H1 (cell line): ENCODE measurements around the gene PDZRN4. TPM values are rescaled to one million over a fixed set of nuclear protein-coding genes. Genes with fewer than 3 reads are reported as not detected.
A peak's percentile ranks its signal among the peaks of the same experiment; 100 is the strongest.

Experiments used
- CTCF ChIA-PET: fragments of 300-600 bp; sonication (Branson Sonifier 250); formaldehyde crosslinking; loops from one replicate; lab custom pipeline; 2021; ENCODE audit not compliant: partially characterized antibody; lab: Charles Lee
- POLR2A ChIA-PET: fragments of 300-600 bp; sonication (Branson Sonifier 250); formaldehyde crosslinking; loops from one replicate; lab custom pipeline; 2021; ENCODE audit warnings: inconsistent platforms; ENCODE audit not compliant: partially characterized antibody; lab: Charles Lee
- DNase-seq, 2 experiments: peaks; one replicate each; pipeline versions ENCODE4 v3.0.0 to v3.0.0-alpha.2; 2010 to 2022; ENCODE audit warnings: low spot score in 2 of 2, low read depth in 1 of 2, mixed read lengths in 1 of 2
- FAIRE-seq: peaks from 2 replicates; lab custom pipeline; 2011; peaks lifted over from hg19 to GRCh38; lab: Jason Lieb, UNC
- H2AFZ ChIP-seq: 2 replicates; pipeline ENCODE4 v1.8.1; 2012; ENCODE audit warnings: low read length, inconsistent platforms
- H2AK5ac ChIP-seq: 2 replicates; pipeline ENCODE4 v1.6.1; 2013; ENCODE audit warnings: low read depth, low read length
- H2BK120ac ChIP-seq: replicated peaks from 2 replicates; pipeline ENCODE3; 2013; ENCODE audit warnings: low read depth, low read length, inconsistent platforms
- H2BK12ac ChIP-seq: 2 replicates; pipeline ENCODE4 v1.6.1; 2013; ENCODE audit warnings: low read depth, low read length
- H2BK15ac ChIP-seq: 2 replicates; pipeline ENCODE4 v1.6.1; 2013; ENCODE audit warnings: low read length
- H2BK20ac ChIP-seq: 2 replicates; pipeline ENCODE4 v1.6.1; 2013; ENCODE audit warnings: low read length
- H2BK5ac ChIP-seq: 2 replicates; pipeline ENCODE4 v1.6.1; 2013; ENCODE audit warnings: low read depth, low read length
- H3K14ac ChIP-seq: 2 replicates; pipeline ENCODE4 v1.6.1; 2013; ENCODE audit warnings: inconsistent platforms; ENCODE audit not compliant: insufficient read length
- H3K18ac ChIP-seq: 2 replicates; pipeline ENCODE4 v1.6.1; 2013; ENCODE audit warnings: low read length; ENCODE audit errors: extremely low read depth
- H3K23ac ChIP-seq: 2 replicates; pipeline ENCODE4 v1.6.1; 2013; ENCODE audit warnings: inconsistent platforms; ENCODE audit not compliant: insufficient read length
- H3K23me2 ChIP-seq: 2 replicates; pipeline ENCODE4 v1.6.1; 2013; ENCODE audit warnings: low read depth, low read length
- H3K27ac ChIP-seq: 2 replicates; pipeline ENCODE4 v1.6.1; 2011; ENCODE audit warnings: low read depth, low read length, inconsistent platforms
- H3K27me3 ChIP-seq, 4 experiments: replicated peaks in 1 of 4; 1 replicate in 1 of 4; 2 replicates in 3 of 4; pipeline versions ENCODE4 v1.6.1 to v1.8.1; 2011 to 2013; ENCODE audit warnings: low read length in 3 of 4, mild to moderate bottlenecking in 3 of 4, inconsistent platforms in 2 of 4, mixed read lengths in 2 of 4, moderate library complexity in 1 of 4; ENCODE audit not compliant: control insufficient read depth in 3 of 4, insufficient read depth in 3 of 4; ENCODE audit errors: extremely low read depth in 1 of 4
- H3K36me3 ChIP-seq, 4 experiments: 2 replicates each; pipeline versions ENCODE4 v1.6.1 to v1.8.1; 2011 to 2013; ENCODE audit warnings: mild to moderate bottlenecking in 4 of 4, low read length in 3 of 4, moderate library complexity in 2 of 4, control low read depth in 1 of 4, inconsistent platforms in 1 of 4; ENCODE audit not compliant: insufficient read depth in 4 of 4, control insufficient read depth in 2 of 4
- H3K4ac ChIP-seq: replicated peaks from 2 replicates; pipeline ENCODE3; 2013; ENCODE audit warnings: low read length, low read depth, mixed read lengths, inconsistent platforms; ENCODE audit not compliant: insufficient read length
- H3K4me1 ChIP-seq, 4 experiments: replicated peaks in 1 of 4; 1 replicate in 1 of 4; 2 replicates in 3 of 4; pipeline versions ENCODE4 v1.6.1 to v1.8.1; 2011 to 2013; ENCODE audit warnings: low read length in 3 of 4, inconsistent platforms in 2 of 4, mixed read lengths in 1 of 4; ENCODE audit not compliant: insufficient read depth in 4 of 4, control insufficient read depth in 3 of 4
- H3K4me2 ChIP-seq, 2 experiments: 2 replicates each; pipeline versions ENCODE4 v1.6.1 to v1.8.1; 2011 to 2013; ENCODE audit warnings: low read depth in 2 of 2, low read length in 2 of 2, control low read depth in 1 of 2, inconsistent platforms in 1 of 2, mild to moderate bottlenecking in 1 of 2; ENCODE audit not compliant: insufficient read depth in 1 of 2
- H3K4me3 ChIP-seq, 4 experiments: fragments of 200-600, 300-600 bp in 1 of 4; sonication (generic), shearing (Covaris generic), sonication (Bioruptor Twin) in 1 of 4; 2 replicates each; pipeline versions ENCODE4 v1.5.1 to v1.8.1; 2011 to 2016; ENCODE audit warnings: low read length in 4 of 4, low read depth in 3 of 4, control low read depth in 2 of 4, inconsistent platforms in 2 of 4, mild to moderate bottlenecking in 2 of 4, mixed read lengths in 1 of 4, moderate library complexity in 1 of 4; ENCODE audit not compliant: insufficient read depth in 2 of 4; ENCODE audit errors: extremely low read depth in 1 of 4
- H3K56ac ChIP-seq: replicated peaks from 2 replicates; pipeline ENCODE3; 2013; ENCODE audit warnings: low read depth, mild to moderate bottlenecking, mixed read lengths, low read length, inconsistent platforms; ENCODE audit not compliant: insufficient read length
- H3K79me1 ChIP-seq: 2 replicates; pipeline ENCODE4 v1.6.1; 2013; ENCODE audit warnings: low read depth, low read length, control low read depth
- H3K79me2 ChIP-seq, 2 experiments: 2 replicates each; pipeline versions ENCODE4 v1.6.1 to v1.8.1; 2012 to 2013; ENCODE audit warnings: low read length in 2 of 2, mild to moderate bottlenecking in 2 of 2, inconsistent platforms in 1 of 2; ENCODE audit not compliant: insufficient read depth in 2 of 2, control insufficient read depth in 1 of 2
- H3K9ac ChIP-seq, 4 experiments: replicated peaks in 1 of 4; 1 replicate in 1 of 4; 2 replicates in 3 of 4; pipeline versions ENCODE4 v1.6.1 to v1.8.1; 2011 to 2013; ENCODE audit warnings: low read depth in 3 of 4, low read length in 3 of 4, control low read depth in 2 of 4, mild to moderate bottlenecking in 2 of 4, moderate library complexity in 2 of 4, inconsistent platforms in 1 of 4; ENCODE audit errors: extremely low read depth in 1 of 4
- H3K9me3 ChIP-seq, 2 experiments: 2 replicates each; pipeline versions ENCODE4 v1.6.1 to v1.8.1; 2012 to 2013; ENCODE audit warnings: mild to moderate bottlenecking in 2 of 2, moderate library complexity in 2 of 2, control low read depth in 1 of 2, inconsistent platforms in 1 of 2, low read depth in 1 of 2, low read length in 1 of 2, mixed read lengths in 1 of 2; ENCODE audit not compliant: insufficient read depth in 2 of 2
- H4K20me1 ChIP-seq, 2 experiments: replicated peaks in 1 of 2; 2 replicates each; pipeline versions ENCODE3 to v1.8.1; 2011 to 2013; ENCODE audit warnings: inconsistent platforms in 2 of 2, low read length in 2 of 2, mild to moderate bottlenecking in 1 of 2; ENCODE audit not compliant: insufficient read depth in 2 of 2, control insufficient read depth in 1 of 2
- H4K5ac ChIP-seq: 2 replicates; pipeline ENCODE4 v1.6.1; 2013; ENCODE audit warnings: low read length, low read depth, mixed read lengths, inconsistent platforms; ENCODE audit not compliant: insufficient read length
- H4K8ac ChIP-seq: 2 replicates; pipeline ENCODE4 v1.8.0; 2013; ENCODE audit warnings: mild to moderate bottlenecking, moderate library complexity, low read length, inconsistent platforms; ENCODE audit not compliant: insufficient read depth; ENCODE audit errors: extremely low read depth
- H4K91ac ChIP-seq: replicated peaks from 2 replicates; pipeline ENCODE3; 2013; ENCODE audit warnings: low read length, mixed read lengths, inconsistent platforms; ENCODE audit not compliant: insufficient read length
- CEBPB ChIP-seq: IDR thresholded peaks from 2 replicates; pipeline ENCODE4 v1.6.1; 2012; ENCODE audit warnings: low read depth, low read length
- EZH2 ChIP-seq: fragments of 200-600 bp; sonication (generic); IDR thresholded peaks from 2 replicates; pipeline ENCODE4 v1.7.1; 2012; ENCODE audit warnings: low read depth, mild to moderate bottlenecking, moderate library complexity, low read length, inconsistent platforms; ENCODE audit not compliant: severe bottlenecking
- JUN ChIP-seq: IDR thresholded peaks from 2 replicates; pipeline ENCODE4 v1.6.1; 2011; ENCODE audit warnings: low read depth, mild to moderate bottlenecking, improper control_type of control experiment, low read length
- NANOG ChIP-seq: IDR thresholded peaks from 2 replicates; pipeline ENCODE4 v1.6.1; 2011; ENCODE audit warnings: low read length, low read depth, mild to moderate bottlenecking, inconsistent platforms; ENCODE audit not compliant: insufficient read depth, poor library complexity, severe bottlenecking
- SIRT6 ChIP-seq: IDR thresholded peaks from one replicate; pipeline ENCODE4 v1.7.1; 2012; ENCODE audit warnings: low read length, inconsistent platforms
- WGBS, 2 experiments: shearing (Covaris generic) in 1 of 2; methylation state at CpG; one replicate each; pipeline versions ENCODE4 v1.1.6 to v1.1.7; 2013 to 2015; ENCODE audit warnings: low lambda C conversion rate in 2 of 2, mixed read lengths in 2 of 2, inconsistent platforms in 1 of 2, low coverage in 1 of 2, missing lambda C conversion rate in 1 of 2; ENCODE audit not compliant: insufficient replicate concordance in 2 of 2, insufficient coverage in 1 of 2, insufficient read length in 1 of 2; ENCODE audit errors: extremely low coverage in 1 of 2, missing lambda C conversion rate in 1 of 2; 5-methylcytosine and 5-hydroxymethylcytosine counted together
- polyA plus RNA-seq, 7 experiments: library from polyadenylated mRNA; depleted of rRNA in 3 of 7; stranded (reverse) in 5 of 7; unstranded in 2 of 7; fragments of >200 nt in 5 of 7; fragments of 200-250 nt in 2 of 7; gene quantifications; 1 replicate in 5 of 7; 2 replicates in 1 of 7; 4 replicates in 1 of 7; pipeline versions ENCODE4 v1.2.1 to v1.2.3, GENCODE V29; 2011 to 2013; ENCODE audit warnings: missing spikeins in 2 of 7, mixed read lengths in 2 of 7
- total RNA-seq: library from RNA; stranded (reverse); fragmentation: NEBNext Ultra II Directional; extraction: Animal tissue kit (Norgen Biotek cat#: 25700); gene quantifications from 2 replicates; pipeline ENCODE4 v1.2.1, GENCODE V29; 2021

PDZRN4 gene
- total and polyA plus RNA-seq, 2 of the 8 experiments (the other 6 are each of a cell fraction or from before 2014, with no cell fraction given) = not detected

DNA sequence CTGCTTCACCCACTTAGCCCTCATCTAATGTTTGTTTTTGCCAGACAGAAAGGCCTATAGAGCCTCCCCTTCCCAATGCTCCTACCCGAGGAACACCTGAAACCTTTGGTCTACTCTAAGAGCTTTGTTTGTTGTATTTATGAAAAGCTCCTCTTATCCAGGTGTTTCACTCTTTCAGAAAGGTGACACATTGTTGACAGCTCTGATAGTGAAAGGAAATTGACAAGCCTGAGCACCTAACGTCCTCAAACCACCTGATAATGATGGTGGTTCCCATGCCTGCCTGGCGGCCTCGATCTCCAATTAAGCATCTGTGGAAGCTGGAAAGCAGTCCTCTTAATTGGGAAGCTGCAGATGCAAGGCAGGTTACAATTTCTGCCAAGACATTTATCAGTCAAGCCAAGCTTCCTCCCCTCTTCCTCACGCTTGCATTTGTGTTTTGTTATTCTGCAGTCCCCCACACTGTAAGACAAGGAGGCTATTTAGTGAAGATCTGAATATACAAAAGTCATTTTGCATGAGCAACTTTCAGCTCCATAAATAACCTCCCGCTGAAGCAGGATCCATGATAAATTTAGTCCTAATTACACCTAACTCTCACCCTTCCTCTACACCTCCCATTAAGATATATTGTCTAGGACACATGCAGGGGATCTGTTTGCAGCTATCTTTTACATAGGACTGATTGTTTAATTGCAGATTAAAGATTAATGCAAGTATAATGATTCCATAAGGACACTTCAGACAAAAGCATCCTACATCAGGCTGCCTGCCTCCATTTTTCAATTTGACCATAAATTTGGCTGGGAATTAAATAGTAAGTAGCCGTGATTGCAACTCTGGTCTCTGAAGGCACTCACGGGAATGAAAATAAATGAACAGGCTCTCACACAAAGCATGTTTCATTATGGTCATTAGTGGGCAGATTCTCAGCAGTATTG lies 288.6 kb downstream of the PDZRN4 start:
- Histone ChIP-seq H4K91ac (no peak overlapping the region), H2AFZ (peak overlapping the region; percentile 48; the same call in 1 of the 2 replicates), H4K5ac (no peak overlapping the region), H3K18ac (no peak overlapping the region), H3K4ac (no peak overlapping the region), H3K27me3 (no peaks in the 10 kb centered on the region), H2BK5ac (0 out of 2 replicates have a peak overlapping the region, but pooled peaks have one; percentile 14), H3K27ac (no peak overlapping the region), H2BK120ac (no peak overlapping the region), H2BK20ac (no peak overlapping the region), H3K14ac (no peak overlapping the region), H3K23ac (no peak overlapping the region), H3K56ac (no peak overlapping the region), H3K23me2 (no peaks in the 10 kb centered on the region), H2BK15ac (no peak overlapping the region), H2AK5ac (no peak overlapping the region), H3K9ac (no peak overlapping the region), H2BK12ac (no peak overlapping the region), H3K4me1 (peaks cover 2 to 12% (median 7%) of the 10 kb centered on the region in 4 experiments; a peak in 6 of 7 replicates), H4K20me1 (no peaks in the 10 kb centered on the region), H3K4me2 (peak overlapping the region; percentile 20 to 24; a peak in 2 of 4 replicates), H3K79me1 (no peaks in the 10 kb centered on the region), H3K79me2 (no peaks in the 10 kb centered on the region), H3K4me3 (no peak overlapping the region), H3K36me3 (no peaks in the 10 kb centered on the region), H3K9me3 (no peaks in the 10 kb centered on the region), H4K8ac (no peak overlapping the region)
- FAIRE-seq (no peak), DNase-seq (no peak)
- WGBS, 2 experiments = 69% methylated on average over 8 of the region's 8 CpGs; no CpG with 5 or more reads in 1 of the 2 experiments
- TF ChIP-seq CEBPB (no peak), EZH2 (no peak), JUN (no peak), SIRT6 (no peak), NANOG (no peak)
- CTCF ChIA-PET = interaction anchor here (1.0 to 1.3 kb wide), 2 partner anchors 12 to 547 kb away, joined by 3 read pairs; no protein-coding TSS in a partner anchor
- POLR2A ChIA-PET = no interaction called here
